ENCODE measurements around the gene RUVBL2.
"Not testable (repeated sequence)": the region's sequence is repeated elsewhere in the genome, so short reads cannot be mapped to it uniquely, and the experiment has no call there.

Gene RUVBL2

DNA sequence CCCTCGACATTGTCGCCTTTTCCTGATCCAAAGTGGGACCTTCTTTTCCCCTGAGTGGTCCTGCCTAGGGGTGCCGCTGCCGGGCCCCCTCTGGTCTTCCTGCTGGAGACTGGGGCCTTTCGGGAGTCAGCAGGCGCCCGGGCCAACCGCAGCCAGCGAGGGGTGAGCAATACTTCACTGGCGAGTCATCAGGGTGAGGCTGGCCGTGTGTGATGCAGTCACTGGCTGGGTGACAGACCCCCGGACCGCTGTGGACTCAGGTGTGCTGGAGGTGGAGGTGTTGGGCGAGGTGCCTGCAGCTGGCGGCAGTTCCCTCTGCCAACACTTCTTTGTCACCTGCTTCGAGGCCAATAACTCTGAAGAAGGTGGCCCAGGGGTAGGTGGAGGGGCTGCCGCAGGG, 48.5 kb downstream of the RUVBL2 start:
- Mint-ChIP-seq H3K27me3 (peaks cover 0 to 4% of the 10 kb centered on the region in 2 donors), H3K4me1 (ENCODE audit: low read depth in 2 of 2) (no peaks in the 10 kb centered on the region), H3K4me3 (no peak overlapping the region), H3K36me3 (ENCODE audit: insufficient read depth) (no peaks in the 10 kb centered on the region), H3K27ac (no peak overlapping the region), H3K9me3 (no peaks in the 10 kb centered on the region)
- ATAC-seq (replicated peaks) (no peak), DNase-seq (no peak)

DNA sequence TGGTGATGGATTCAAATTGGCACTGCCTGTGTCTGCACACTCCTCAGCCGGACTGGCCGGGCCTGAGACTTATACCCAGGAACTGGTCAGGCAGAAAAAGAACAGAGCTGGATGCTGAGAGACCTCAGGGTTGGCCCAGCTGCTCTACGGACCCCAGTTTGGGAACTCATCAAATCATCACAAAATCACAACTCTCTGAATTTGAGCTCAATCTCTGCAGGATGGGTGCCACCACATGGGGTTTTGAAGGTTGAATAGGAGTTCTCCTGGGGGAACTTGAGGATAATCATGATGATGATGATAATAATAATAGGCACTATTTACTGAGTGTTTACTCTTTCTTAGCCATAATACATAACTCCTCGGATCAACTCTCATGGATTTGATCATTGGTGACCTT, 49.0 kb downstream of the RUVBL2 start:
- not testable (repeated sequence) for H3K9me3 Mint-ChIP-seq; H3K27me3 Mint-ChIP-seq; ATAC-seq (replicated peaks); H3K4me1 Mint-ChIP-seq (ENCODE audit: low read depth in 2 of 2); DNase-seq; H3K36me3 Mint-ChIP-seq (ENCODE audit: insufficient read depth); H3K4me3 Mint-ChIP-seq; H3K27ac Mint-ChIP-seq

DNA sequence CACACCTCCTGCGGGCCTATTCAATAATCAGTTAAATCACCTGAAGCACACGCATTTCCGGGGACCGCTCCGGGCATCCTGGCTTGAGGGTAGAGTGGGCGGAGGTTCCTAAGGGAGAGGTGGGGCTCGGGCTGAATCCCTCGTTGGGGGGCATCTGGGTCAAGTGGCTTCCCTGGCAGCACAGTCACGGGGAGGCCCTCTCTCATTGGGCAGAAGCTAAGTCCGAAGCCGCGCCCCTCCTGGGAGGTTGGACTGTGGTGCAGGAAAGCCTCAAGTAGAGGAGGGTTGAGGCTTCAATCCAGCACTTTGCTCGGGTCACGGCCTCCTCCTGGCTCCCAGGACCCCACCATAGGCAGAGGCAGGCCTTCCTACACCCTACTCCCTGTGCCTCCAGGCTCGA, 49.9 kb downstream of the RUVBL2 start, which contains the start of gene CGB5:
CGB5 (plus strand) TSS at position 301 of the 400 bp plus-strand sequence. CDS start 362 bp downstream, outside the sequence.
- H3K27ac Mint-ChIP-seq; H3K4me1 Mint-ChIP-seq (ENCODE audit: low read depth in 2 of 2): not testable (repeated sequence)

DNA sequence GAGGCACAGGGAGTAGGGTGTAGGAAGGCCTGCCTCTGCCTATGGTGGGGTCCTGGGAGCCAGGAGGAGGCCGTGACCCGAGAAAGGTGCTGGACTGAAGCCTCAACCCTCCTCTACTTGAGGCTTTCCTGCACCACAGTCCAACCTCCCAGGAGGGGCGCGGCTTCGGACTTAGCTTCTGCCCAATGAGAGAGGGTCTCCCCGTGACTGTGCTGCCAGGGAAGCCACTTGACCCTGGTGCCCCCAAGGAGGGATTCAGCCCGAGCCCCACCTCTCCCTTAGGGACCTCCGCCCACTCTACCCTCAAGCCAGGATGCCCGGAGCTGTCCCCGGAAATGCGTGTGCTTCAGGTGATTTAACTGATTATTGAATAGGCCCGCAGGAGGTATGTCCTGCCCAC, 55.3 kb downstream of the RUVBL2 start, which contains the start of gene CGB8:
CGB8 (minus strand) TSS at position 101 of the 400 bp plus-strand sequence. CDS start 372 bp downstream, outside the sequence.
- not testable (repeated sequence) for H3K27me3 Mint-ChIP-seq; ATAC-seq (replicated peaks); H3K4me1 Mint-ChIP-seq (ENCODE audit: low read depth in 2 of 2); H3K36me3 Mint-ChIP-seq (ENCODE audit: insufficient read depth); DNase-seq; H3K9me3 Mint-ChIP-seq; H3K27ac Mint-ChIP-seq; H3K4me3 Mint-ChIP-seq

More for the DNA sequence above, 49.9 kb downstream of the RUVBL2 start, which contains the start of gene CGB5:
- not testable (repeated sequence) for H3K27me3 Mint-ChIP-seq; H3K9me3 Mint-ChIP-seq; ATAC-seq (replicated peaks); DNase-seq; H3K36me3 Mint-ChIP-seq (ENCODE audit: insufficient read depth); H3K4me3 Mint-ChIP-seq

DNA sequence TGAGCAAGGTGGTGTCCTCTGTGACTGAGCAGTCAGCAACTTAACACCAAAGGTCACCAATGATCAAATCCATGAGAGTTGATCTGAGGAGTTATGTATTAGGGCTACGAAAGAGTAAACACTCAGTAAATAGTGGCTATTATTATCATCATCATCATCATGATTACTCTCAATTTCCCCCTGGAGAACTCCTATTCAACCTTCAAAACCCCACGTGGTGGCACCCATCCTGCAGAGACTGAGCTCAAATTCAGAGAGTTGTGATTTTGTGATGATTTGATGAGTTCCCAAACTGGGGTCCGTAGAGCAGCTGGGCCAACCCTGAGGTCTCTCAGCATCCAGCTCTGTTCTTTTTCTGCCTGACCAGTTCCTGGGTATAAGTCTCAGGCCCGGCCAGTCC, 56.1 kb downstream of the RUVBL2 start:
- H3K36me3 Mint-ChIP-seq (ENCODE audit: insufficient read depth); H3K9me3 Mint-ChIP-seq; H3K4me1 Mint-ChIP-seq (ENCODE audit: low read depth in 2 of 2): not testable (repeated sequence)

DNA sequence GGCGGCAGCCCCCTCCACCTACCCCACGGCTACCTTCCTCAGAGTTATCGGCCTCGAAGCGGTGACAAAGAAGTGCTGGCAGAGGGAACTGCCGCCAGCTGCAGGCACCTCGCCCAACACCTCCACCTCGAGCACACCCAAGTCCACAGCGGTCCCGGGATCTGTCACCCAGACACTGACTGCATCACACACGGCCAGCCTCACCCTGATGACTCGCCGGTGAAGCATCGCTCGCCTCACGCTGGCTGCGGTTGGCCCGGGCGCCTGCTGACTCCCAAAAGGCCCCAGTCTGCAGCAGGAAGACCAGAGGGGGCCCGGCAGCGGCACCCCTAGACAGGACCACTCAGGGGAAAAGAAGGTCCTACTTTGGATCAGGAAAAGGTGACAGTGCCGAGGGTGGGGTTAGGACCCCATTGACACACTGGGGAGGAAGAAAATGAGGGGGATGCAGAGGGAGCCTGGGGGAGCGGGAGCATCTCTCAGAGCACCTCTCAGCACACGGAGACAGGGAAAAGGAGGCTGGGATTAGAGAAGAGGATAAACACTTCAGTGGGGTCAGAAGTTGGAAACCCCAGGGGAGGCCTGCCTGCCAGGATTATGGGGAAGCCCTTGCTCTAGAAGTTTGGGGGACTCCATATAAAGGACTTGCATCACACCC, 56.8 kb downstream of the RUVBL2 start:
- not testable (repeated sequence) for H3K4me3 Mint-ChIP-seq; H3K27me3 Mint-ChIP-seq; H3K4me1 Mint-ChIP-seq (ENCODE audit: low read depth in 2 of 2); ATAC-seq (replicated peaks); H3K27ac Mint-ChIP-seq; H3K9me3 Mint-ChIP-seq; DNase-seq; H3K36me3 Mint-ChIP-seq (ENCODE audit: insufficient read depth)

More for the DNA sequence above, 56.1 kb downstream of the RUVBL2 start:
- not testable (repeated sequence) for H3K27me3 Mint-ChIP-seq; DNase-seq; H3K4me3 Mint-ChIP-seq; ATAC-seq (replicated peaks); H3K27ac Mint-ChIP-seq

DNA sequence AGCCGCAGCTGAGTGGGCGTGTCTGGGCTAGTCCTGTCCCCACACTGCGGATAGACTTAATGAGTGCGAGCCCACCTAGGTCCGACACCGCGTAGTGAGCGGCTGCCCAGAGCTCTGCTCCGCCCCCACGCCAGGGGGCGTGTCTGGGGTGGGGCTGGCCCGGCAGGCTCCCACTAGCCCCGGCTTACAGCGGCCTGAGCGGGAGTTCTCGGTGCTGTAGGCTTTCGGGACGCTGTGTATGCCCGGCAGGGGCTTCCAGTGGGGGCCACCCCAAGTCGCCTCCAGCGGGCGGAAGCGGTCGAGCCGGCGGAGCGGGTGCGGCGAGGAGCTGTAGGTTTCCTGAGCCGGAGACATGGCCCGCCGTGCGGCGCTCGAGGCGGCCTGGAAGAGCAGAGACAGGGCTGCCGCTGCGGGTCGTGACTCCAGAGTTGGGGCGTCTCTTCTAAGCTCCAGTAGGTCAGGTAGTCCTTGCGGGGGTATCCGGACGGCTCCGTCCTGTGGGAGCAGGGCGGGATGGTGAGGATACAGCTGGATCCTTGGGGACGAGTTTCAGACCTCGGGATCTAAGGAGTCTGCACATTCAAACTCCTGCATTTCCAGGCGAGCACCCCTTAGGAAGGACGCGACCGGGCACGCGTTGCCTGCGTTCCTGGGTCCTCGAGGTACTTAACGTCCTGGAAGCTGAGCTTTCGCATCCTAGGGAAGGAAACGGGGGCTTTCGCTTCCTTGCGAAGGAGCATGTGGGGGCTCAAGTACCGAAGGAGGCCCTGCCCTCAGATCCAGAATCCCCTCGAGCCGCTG, 62.6 kb downstream of the RUVBL2 start:
- Mint-ChIP-seq H3K4me1 (ENCODE audit: low read depth in 2 of 2) (peaks cover 18 to 27% of the 10 kb centered on the region in 2 donors), H3K9me3 (no peaks in the 10 kb centered on the region), H3K27me3 (peaks cover 41 to 46% of the 10 kb centered on the region in 2 donors), H3K27ac (peak overlapping the region; percentile 50 to 59), H3K4me3 (peak overlapping the region; percentile 84 to 87), H3K36me3 (ENCODE audit: insufficient read depth) (peaks cover 10% of the 10 kb centered on the region)
- peak; percentile 44 to 49 (median 45) for DNase-seq
- peak; percentile 74 for ATAC-seq (replicated peaks)

DNA sequence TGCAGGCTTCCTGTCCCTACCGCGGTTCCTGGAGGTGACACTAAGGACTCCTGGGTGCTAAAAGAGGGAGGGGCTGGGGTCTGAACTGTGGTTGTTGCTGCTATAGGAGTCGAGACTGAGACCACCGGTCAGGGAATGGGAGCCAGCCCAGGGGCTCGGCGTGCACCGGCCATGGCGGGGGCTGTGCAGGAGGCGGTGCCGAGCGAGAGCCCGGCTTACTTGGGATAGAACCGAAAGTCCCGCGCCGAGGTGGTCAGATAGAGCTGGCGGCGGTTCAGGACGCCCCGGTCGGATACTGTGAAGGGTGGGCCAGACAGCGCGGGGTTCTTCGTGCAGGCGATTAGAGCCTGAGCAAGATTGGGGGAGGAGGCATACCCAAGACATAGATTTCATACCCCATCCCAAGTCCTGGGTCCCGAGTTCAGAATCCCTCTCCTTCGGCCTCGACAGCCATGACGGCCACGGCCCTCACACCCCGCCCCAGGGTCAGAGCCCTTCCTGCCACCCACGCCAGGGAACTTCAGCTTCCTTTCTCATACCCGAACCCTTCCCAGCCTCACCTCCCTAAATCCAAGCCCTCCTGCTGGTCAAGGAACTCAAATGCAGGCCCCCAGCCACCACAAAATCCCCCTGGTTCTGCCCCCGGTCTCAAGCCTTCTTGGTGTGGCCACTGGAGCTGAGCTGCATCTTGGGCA, 63.4 kb downstream of the RUVBL2 start:
- Mint-ChIP-seq H3K4me1 (ENCODE audit: low read depth in 2 of 2) (peaks cover 18 to 27% of the 10 kb centered on the region in 2 donors), H3K27me3 (peaks cover 46 to 53% of the 10 kb centered on the region in 2 donors), H3K27ac (peak overlapping the region; percentile 50 to 89), H3K4me3 (peak overlapping the region; percentile 84 to 87)
- ATAC-seq (replicated peaks); DNase-seq; H3K9me3 Mint-ChIP-seq; H3K36me3 Mint-ChIP-seq (ENCODE audit: insufficient read depth): not testable (repeated sequence)

DNA sequence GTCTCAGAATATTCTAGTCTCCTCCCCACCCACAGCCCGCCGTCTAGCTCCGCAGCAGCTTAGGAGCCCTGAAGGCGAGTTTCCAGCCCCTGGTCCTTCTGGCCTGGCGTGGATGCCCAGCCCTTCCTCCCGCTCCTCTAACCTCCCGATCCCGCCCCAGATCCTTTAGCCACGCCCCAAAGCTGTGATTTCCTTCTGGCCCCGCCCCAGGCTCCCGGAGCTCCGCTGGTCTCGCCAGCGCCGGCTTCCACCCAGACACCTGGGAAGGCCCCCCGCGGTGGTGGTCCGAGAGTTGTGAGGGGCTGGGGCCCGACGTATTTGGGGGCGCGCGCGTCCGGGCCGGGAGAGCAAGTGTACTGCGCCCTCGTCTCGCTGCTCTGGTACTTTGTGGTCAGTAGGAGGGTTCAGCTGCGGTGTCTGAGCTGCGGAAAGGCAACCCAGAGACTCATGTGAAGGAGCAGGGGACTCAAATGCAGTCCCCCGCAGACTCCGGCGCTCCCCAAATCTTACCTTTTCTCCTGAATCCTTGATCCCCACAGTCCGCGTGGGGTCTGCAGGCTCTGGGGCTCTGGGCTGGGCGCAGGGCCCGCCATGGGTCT, 64.0 kb downstream of the RUVBL2 start, which contains the start of gene CGB7:
CGB7 (minus strand) TSS at position 114 of the 599 bp plus-strand sequence. CDS start 2,374 bp downstream, outside the sequence.
- no peaks in the 10 kb centered on the region for H3K9me3 Mint-ChIP-seq
- H3K4me1 Mint-ChIP-seq (ENCODE audit: low read depth in 2 of 2): peaks cover 18 to 27% of the 10 kb centered on the region in 2 donors
- peak within 1 kb of the TSS; percentile 50 to 89 for H3K27ac Mint-ChIP-seq
- peak within 1 kb of the TSS; percentile 84 to 87 for H3K4me3 Mint-ChIP-seq
- peak; percentile 48 for ATAC-seq (replicated peaks)
- H3K27me3 Mint-ChIP-seq: peaks cover 46 to 53% of the 10 kb centered on the region in 2 donors
- H3K36me3 Mint-ChIP-seq (ENCODE audit: insufficient read depth): peaks cover 10% of the 10 kb centered on the region
- DNase-seq: peak in 1 of 3 experiments; percentile 19

DNA sequence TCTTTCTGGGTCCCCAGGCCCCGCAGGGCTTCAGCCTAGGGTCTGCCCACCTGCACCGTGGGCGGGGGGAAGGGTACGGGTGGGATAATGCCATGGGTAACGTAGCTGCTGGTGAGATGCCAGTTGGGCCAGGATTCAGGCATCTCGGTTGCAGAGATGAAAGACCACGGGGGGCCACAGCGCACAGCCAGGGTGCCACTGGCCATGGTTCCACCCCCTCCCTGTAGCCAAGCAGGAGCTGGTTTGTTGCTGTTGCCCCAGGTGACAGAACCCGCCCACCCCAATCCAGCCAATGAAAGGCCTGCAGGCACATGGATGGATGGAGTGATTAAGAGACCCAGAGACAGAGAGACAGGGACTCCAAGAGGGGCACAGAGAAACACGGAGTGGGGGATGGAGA, 64.9 kb downstream of the RUVBL2 start:
- peaks cover 50 to 59% of the 10 kb centered on the region in 2 donors for H3K27me3 Mint-ChIP-seq
- H3K9me3 Mint-ChIP-seq: no peaks in the 10 kb centered on the region
- peaks cover 18 to 27% of the 10 kb centered on the region in 2 donors for H3K4me1 Mint-ChIP-seq (ENCODE audit: low read depth in 2 of 2)
- peaks cover 10% of the 10 kb centered on the region for H3K36me3 Mint-ChIP-seq (ENCODE audit: insufficient read depth)
- H3K27ac Mint-ChIP-seq: no peak overlapping the region
- DNase-seq (no peak), ATAC-seq (replicated peaks) (no peak)
- peak overlapping the region; percentile 84 to 87 for H3K4me3 Mint-ChIP-seq

DNA sequence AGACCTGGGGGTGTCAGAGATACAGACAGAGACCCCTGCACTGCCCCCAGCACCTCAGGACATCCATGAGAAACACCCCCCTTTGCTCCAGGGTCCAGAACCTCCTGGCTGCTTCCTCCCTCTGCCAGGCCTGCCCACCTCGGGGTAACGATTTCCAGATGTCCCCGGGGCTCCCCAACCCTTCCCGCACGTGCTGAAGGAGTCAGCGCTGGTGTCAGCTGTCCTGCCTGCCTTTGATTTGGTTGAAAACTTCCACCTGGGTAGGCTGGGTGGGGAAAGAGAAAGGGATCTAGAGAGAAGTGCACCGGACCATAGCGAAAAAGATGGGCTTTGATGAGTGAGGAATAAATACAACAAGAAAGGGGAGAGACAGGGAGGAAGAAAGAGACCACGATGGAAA, 65.4 kb downstream of the RUVBL2 start:
- H3K4me3 Mint-ChIP-seq: no peak overlapping the region

DNA sequence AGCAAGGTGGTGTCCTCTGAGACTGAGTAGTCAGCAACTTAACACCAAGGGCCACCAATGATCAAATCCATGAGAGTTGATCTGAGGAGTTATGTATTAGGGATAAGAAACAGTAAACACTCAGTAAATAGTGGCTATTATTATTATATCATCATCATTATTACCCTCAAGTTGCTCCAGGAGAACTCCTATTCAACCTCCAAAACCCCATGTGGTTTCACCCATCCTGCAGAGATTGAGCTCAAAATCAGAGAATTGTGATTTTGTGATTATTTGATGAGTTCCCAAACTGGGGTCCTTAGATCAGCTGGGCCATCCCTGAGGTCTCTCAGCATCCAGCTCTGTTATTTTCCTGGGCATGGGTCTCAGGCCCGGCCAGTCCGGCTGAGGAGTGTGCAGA, 67.3 kb downstream of the RUVBL2 start:
- Mint-ChIP-seq H3K4me1 (ENCODE audit: low read depth in 2 of 2) (peaks cover 18 to 26% of the 10 kb centered on the region in 2 donors), H3K36me3 (ENCODE audit: insufficient read depth) (peaks cover 6% of the 10 kb centered on the region), H3K27ac (no peak overlapping the region), H3K27me3 (peaks cover 69 to 81% of the 10 kb centered on the region in 2 donors), H3K4me3 (no peak overlapping the region), H3K9me3 (no peaks in the 10 kb centered on the region)
- no peak for ATAC-seq (replicated peaks)
- DNase-seq: no peak

More for the DNA sequence above, 65.4 kb downstream of the RUVBL2 start:
- Mint-ChIP-seq H3K9me3 (no peaks in the 10 kb centered on the region), H3K27me3 (peaks cover 55 to 64% of the 10 kb centered on the region in 2 donors), H3K4me1 (ENCODE audit: low read depth in 2 of 2) (peaks cover 18 to 27% of the 10 kb centered on the region in 2 donors), H3K27ac (no peak overlapping the region), H3K36me3 (ENCODE audit: insufficient read depth) (peaks cover 10% of the 10 kb centered on the region)
- ATAC-seq (replicated peaks) (no peak), DNase-seq (no peak)

DNA sequence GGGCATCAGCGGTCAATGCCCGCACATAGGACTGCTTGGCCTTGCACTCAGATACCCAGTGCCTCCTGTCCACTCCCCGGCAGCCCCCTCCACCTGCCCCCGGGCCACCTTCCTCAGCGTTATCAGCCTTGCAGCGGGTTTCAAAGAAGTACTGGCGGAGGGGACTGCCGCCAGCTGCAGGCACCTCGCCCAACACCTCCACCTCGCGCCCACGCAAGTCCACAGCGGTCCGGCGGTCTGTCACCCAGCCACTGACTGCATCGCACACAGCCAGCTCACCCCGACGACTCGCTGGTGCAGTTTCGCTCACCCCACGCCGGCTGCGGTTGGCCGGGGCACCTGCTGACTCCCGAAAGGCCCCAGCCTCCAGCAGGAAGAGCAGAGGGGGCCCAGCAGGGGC, 67.8 kb downstream of the RUVBL2 start:
- Mint-ChIP-seq H3K36me3 (ENCODE audit: insufficient read depth) (peaks cover 6% of the 10 kb centered on the region), H3K27me3 (peaks cover 73 to 83% of the 10 kb centered on the region in 2 donors)
- no peak for DNase-seq

More for the DNA sequence above, 67.8 kb downstream of the RUVBL2 start:
- H3K27ac Mint-ChIP-seq: no peak overlapping the region
- no peak overlapping the region for H3K4me3 Mint-ChIP-seq
- H3K9me3 Mint-ChIP-seq: no peaks in the 10 kb centered on the region
- ATAC-seq (replicated peaks): no peak
- peaks cover 18 to 21% of the 10 kb centered on the region in 2 donors for H3K4me1 Mint-ChIP-seq (ENCODE audit: low read depth in 2 of 2)
